ENCODE data around the gene ATOH8.

DNA sequence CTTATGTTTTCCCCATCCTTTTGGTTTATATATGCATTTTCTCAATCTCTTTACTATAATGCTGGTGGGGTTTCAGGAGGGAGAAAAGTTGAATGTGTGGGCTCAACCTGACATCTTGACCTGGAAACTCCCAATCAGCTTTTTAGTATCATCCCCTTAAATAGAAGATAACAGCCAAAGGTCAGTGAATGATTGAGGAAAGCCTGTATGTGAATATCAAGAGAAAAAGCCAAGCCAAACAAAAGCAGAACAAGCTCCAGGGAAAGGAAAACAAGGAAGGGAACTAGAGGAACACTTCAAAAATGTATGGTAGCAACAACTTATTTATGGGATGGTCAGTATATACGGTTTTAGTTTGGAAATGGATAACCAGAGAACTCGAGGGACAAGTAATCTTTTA is 28.3 kb upstream of the ATOH8 start:
- no peak for TF ChIP-seq PAX8 (IDR thresholded peaks at IDR 0.05)
- TF ChIP-seq ATF2 (IDR thresholded peaks at IDR 0.05; ENCODE audit: low read length), result no peak
- no peak for TF ChIP-seq TAF1 (IDR thresholded peaks at IDR 0.05; ENCODE audit: borderline replicate concordance, low read depth, low read length)
- no peak for TF ChIP-seq ZZZ3 (IDR thresholded peaks at IDR 0.05; ENCODE audit: control insufficient read depth, insufficient read length, low read depth)
- TF ChIP-seq DPF2 (IDR thresholded peaks at IDR 0.05), result no peak
- no peak for TF ChIP-seq CBX3 (IDR thresholded peaks at IDR 0.05; ENCODE audit: borderline replicate concordance, low read depth)
- TF ChIP-seq POLR2A (IDR thresholded peaks at IDR 0.05; ENCODE audit: low read depth, low read length), result no peak
- TF ChIP-seq SP1 (IDR thresholded peaks at IDR 0.05; ENCODE audit: low read depth, low read length), result no peak
- TF ChIP-seq MXI1 (IDR thresholded peaks at IDR 0.05; ENCODE audit: low read depth, low read length), result no peak
- TF ChIP-seq EZH2 (IDR thresholded peaks at IDR 0.05; ENCODE audit: borderline replicate concordance, control insufficient read depth, low read depth, low read length), result no peak
